Activated CD8-positive, alpha-beta memory T cell treated with anti-CD3 and anti-CD28 coated beads, Interleukin-2, amount 10 ng/mL, durations not matched to agents 7 days and 5 days (primary cell): ENCODE results near the gene MRRF. TPM values are rescaled to one million over a fixed set of nuclear protein-coding genes. Genes with fewer than 3 reads are reported as not detected.

Experiments
- ATAC-seq: fragments of 150-1000 bp; cut with Tn5 transposase; one replicate; pipeline ENCODE4 v1.10.0; 2021; ENCODE audit warnings: moderate library complexity
- CTCF ChIA-PET: fragments of 350-600 bp; sonication (Branson Sonifier 250); formaldehyde crosslinking; loops from one replicate; lab custom pipeline; 2021; ENCODE audit warnings: antibody characterized with exemption; lab: Charles Lee
- DNase-seq: peaks from one replicate; pipeline ENCODE4 v3.0.0-alpha.2; 2020
- H3K27ac Mint-ChIP-seq: one replicate; pipeline ENCODE4 v1.8.0; 2021; ENCODE audit warnings: mild to moderate bottlenecking, mixed read lengths
- H3K27me3 Mint-ChIP-seq: one replicate; pipeline ENCODE4 v1.8.0; 2021; ENCODE audit warnings: mixed read lengths
- H3K36me3 Mint-ChIP-seq: one replicate; pipeline ENCODE4 v1.8.0; 2021; ENCODE audit warnings: mild to moderate bottlenecking, mixed read lengths
- H3K4me1 Mint-ChIP-seq: one replicate; pipeline ENCODE4 v1.8.0; 2021; ENCODE audit warnings: mixed read lengths
- H3K4me3 Mint-ChIP-seq: one replicate; pipeline ENCODE4 v1.8.0; 2021; ENCODE audit warnings: mild to moderate bottlenecking, moderate library complexity, mixed read lengths
- H3K9me3 Mint-ChIP-seq: one replicate; pipeline ENCODE4 v1.8.0; 2022; ENCODE audit warnings: low read depth, mixed read lengths
- total RNA-seq, 2 experiments: library from RNA; stranded (reverse); gene quantifications; one replicate each; pipeline ENCODE4 v1.2.3, GENCODE V29; 2021

Gene MRRF, protein sequence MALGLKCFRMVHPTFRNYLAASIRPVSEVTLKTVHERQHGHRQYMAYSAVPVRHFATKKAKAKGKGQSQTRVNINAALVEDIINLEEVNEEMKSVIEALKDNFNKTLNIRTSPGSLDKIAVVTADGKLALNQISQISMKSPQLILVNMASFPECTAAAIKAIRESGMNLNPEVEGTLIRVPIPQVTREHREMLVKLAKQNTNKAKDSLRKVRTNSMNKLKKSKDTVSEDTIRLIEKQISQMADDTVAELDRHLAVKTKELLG
- total RNA-seq: 10 to 100 TPM; 27.9 to 39.5 TPM

DNA sequence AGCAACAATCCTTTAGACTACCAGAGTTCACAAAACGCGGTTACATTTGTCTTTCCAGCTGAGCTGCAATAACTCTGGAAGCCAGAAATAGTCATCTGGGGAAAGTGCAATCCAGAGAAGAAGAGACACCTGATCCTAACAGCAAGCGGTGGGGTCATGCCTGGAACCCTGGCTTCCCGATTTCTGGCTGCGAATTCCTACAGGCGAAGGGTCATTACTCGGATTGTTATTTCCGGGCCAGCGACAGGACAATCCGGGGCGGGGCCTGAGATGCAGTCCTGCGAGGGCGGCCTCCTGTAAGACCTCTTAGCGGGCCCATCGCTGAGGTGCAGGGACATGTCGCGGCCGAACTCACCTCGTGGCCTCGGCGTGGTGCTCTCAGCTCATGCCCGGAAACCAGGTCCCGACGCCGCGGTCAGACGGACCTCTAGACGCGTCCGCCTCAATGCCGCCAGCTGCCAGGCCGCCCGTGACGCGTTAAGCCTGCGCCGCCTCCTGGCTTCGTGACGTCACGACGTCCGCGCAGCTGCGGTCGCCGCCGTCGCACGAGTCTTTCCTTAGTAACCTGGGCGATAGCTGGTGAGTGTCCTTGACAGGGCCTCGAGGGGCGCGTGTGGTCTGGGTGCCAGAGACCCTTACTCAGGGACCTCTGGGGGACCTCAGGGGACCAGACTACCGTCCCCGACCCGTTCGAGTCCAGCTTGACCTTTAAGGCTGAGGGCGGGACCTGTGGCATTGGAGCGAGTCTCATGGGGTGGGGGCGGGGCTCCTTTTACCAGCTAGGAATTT, at the start of gene MRRF, which contains the start of gene RBM18:
TSS of gene MRRF (plus strand) at position 523 of the 789 bp plus-strand sequence. CDS start 6,010 bp downstream, outside the sequence.
TSS of gene RBM18 (minus strand) at position 481 of the 789 bp plus-strand sequence. CDS start 3,348 bp downstream, outside the sequence.
- Mint-ChIP-seq H3K4me3 (peak within 1 kb of the TSS; percentile 98), H3K9me3 (no peaks in the 10 kb centered on the region), H3K27me3 (no peaks in the 10 kb centered on the region), H3K36me3 (peaks cover 14% of the 10 kb centered on the region), H3K27ac (peak within 1 kb of the TSS; percentile 100), H3K4me1 (peaks cover 47% of the 10 kb centered on the region)
- CTCF ChIA-PET: interaction anchor here (1.1 to 3.4 kb wide), 8 partner anchors 18 to 570 kb away, joined by 3 to 17 read pairs (median 5); partner anchors contain the start of genes MORN5 and NDUFA8
- DNase-seq (peak; percentile 94), ATAC-seq (peak; percentile 86)

DNA sequence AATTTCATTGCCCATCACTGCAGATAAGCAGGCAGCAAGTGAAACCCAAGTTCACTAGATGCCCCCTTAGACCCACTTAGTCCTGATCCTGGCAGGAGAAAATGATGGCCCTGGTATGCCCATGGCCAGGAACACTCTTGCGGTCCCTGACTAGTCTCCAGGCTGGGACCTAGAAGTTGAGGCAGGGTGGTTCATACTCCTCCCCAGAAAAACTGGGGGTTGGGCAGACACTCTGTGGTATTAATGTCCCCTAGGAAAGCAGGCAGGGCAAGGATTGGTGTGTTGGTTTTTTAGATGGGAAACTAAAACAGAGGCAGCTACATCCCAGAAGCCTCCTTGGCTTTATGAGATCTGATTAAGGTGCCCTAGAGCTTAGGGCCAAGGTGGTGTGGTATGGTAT, 49.0 kb upstream of the MRRF start:
- H3K4me1 Mint-ChIP-seq: peaks cover 21% of the 10 kb centered on the region
- H3K27ac Mint-ChIP-seq: no peak overlapping the region
- H3K4me3 Mint-ChIP-seq: no peak overlapping the region
- no peaks in the 10 kb centered on the region for H3K9me3 Mint-ChIP-seq
- CTCF ChIA-PET: interaction anchor here (0.6 kb wide), 1 partner anchor 56 kb away, joined by 3 read pairs; the partner anchor contains the start of genes MORN5 and NDUFA8
- no peaks in the 10 kb centered on the region for H3K36me3 Mint-ChIP-seq
- no peak for ATAC-seq
- peaks cover 90% of the 10 kb centered on the region for H3K27me3 Mint-ChIP-seq
- DNase-seq: no peak

DNA sequence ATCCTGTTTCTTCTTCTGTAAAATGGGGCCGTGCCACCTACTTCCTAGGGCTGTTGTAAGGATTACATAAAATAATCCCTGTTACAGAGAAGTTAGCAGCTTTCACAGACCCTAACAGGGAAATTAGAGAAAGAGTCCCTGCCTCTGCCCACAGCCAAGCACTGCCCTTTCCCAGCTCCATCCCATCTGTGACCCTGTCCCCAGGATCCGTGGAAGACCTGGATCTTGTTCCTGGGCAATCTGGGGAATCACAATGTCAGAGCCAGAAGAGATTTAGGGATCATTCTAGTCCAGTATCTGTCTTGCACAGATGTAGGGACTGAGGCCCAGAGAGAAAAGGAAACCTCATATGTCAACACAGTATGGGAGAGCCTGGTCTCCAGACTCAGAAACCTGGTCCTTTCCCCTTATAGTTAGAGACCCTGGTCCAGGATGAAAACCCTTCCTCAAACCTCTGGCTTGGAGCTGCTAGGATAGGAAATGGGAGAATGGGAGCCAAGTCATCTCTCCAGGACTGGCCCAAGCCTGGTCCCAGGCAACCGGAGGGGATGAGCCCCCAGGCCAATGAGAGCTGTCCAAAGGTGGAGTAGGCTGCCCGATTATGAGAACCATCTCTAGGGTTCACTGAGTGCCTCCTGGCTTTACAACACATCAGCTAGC, 48.4 kb upstream of the MRRF start:
- no peak overlapping the region for H3K27ac Mint-ChIP-seq

DNA sequence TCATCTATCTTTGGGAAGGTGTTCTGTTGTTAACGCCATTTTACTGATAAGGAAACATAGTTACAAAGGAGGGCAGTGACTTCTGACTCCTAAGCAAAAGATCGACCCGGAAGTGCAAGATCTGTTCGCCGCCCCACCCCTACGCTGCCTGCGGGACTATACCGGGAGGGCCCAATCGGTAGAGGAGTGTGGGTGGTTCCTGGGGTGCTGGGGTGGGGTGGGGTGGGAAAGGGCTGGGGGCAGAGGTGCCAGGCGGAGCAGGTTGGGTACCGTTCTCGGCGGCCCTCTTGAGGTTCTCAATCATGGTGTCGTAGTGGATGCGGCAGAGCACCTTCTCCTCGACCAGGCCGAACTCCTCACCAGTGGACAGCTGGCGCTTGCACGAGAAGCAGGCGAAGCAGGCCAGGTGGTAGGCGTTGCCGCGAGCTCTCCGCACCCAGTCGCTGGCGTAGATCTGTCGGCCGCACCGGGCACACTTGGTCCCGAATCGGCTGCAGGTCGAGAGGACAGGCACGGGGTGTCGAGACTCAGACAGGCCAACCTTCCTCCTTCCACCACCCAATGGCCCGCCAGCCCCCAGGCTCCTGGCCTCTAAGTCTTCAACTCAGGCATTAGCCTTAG, 47.8 kb upstream of the MRRF start:
- H3K9me3 Mint-ChIP-seq: no peaks in the 10 kb centered on the region
- DNase-seq: no peak
- no peak overlapping the region for H3K4me3 Mint-ChIP-seq
- H3K27ac Mint-ChIP-seq: no peak overlapping the region
- CTCF ChIA-PET: interaction anchor here (1.8 kb wide), 1 partner anchor 118 kb away, joined by 5 read pairs; no protein-coding TSS in a partner anchor
- ATAC-seq: no peak
- H3K36me3 Mint-ChIP-seq: no peaks in the 10 kb centered on the region
- peaks cover 90% of the 10 kb centered on the region for H3K27me3 Mint-ChIP-seq
- H3K4me1 Mint-ChIP-seq: peaks cover 21% of the 10 kb centered on the region

More for the DNA sequence above, 48.4 kb upstream of the MRRF start:
- H3K9me3 Mint-ChIP-seq: no peaks in the 10 kb centered on the region
- H3K36me3 Mint-ChIP-seq: no peaks in the 10 kb centered on the region
- H3K4me3 Mint-ChIP-seq: no peak overlapping the region
- DNase-seq (no peak), ATAC-seq (no peak)
- H3K4me1 Mint-ChIP-seq: peaks cover 21% of the 10 kb centered on the region
- peaks cover 90% of the 10 kb centered on the region for H3K27me3 Mint-ChIP-seq
- CTCF ChIA-PET: no interaction called here

DNA sequence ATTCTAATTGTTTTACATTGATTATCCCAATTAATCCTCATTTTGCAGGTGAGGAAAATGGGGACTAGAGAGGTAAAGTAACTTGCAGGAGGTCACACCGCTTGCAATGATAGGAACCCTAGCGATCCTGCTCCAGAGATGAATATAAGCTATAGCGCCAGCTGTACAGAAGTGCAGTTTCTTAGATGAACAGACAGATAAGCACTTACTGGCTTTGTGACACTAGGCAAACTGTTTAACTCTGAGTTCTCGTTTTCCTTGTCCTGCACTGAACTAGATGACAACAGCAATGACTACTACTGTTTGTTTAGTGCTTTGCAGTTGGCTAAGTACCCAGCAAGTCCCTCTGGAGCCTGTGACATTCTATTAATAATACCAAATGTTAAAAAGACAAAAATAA, 47.0 kb upstream of the MRRF start:
- Mint-ChIP-seq H3K4me1 (peaks cover 21% of the 10 kb centered on the region), H3K36me3 (no peaks in the 10 kb centered on the region), H3K27ac (no peak overlapping the region), H3K9me3 (no peaks in the 10 kb centered on the region), H3K4me3 (no peak overlapping the region), H3K27me3 (peaks cover 90% of the 10 kb centered on the region)
- ATAC-seq: no peak
- DNase-seq: no peak
- CTCF ChIA-PET: interaction anchor here (1.8 kb wide), 1 partner anchor 119 kb away, joined by 5 read pairs; no protein-coding TSS in a partner anchor

DNA sequence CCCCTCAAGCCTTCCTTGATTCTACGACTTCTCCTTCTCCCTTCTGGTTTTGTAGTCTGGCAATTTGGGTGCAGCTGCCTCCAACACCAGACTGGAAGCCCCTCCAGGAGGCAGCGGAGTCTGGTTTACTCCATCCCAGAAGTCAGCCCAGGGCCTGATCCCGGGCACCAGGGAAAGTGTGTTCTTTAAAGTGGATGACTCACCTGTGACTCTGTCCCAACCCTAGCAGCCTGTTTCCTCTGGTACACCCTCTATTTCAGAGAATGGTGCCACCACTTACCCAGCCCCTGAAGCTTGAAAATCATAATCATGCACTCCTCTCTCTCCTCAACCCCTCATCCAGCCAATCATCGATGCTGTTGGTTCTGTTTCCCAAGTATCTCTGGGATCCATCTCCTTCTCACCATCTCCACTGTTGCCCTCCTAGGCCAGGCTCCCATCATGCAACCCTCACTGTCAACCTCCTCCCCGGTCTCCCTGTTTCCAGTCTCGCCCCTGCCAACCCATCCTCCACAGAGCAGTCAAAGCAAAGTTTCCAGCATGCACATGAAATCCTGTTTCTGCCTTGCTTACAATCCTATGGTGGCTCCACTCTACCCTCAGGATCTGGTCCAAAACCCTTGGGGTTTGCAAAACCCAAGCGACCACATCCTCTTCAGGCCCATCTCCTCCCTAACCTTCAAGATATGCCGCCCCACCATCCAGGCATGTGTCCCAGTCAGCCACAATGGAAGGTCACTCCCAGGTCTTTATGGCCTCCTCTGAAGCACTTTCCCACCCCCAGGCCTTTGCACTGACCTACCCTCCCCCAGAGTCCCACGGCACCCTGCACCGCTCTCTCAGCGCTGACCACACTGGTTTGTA, 46.4 kb upstream of the MRRF start:
- H3K4me3 Mint-ChIP-seq: peak overlapping the region; percentile 36
- peaks cover 21% of the 10 kb centered on the region for H3K4me1 Mint-ChIP-seq
- peaks cover 90% of the 10 kb centered on the region for H3K27me3 Mint-ChIP-seq
- H3K27ac Mint-ChIP-seq: no peak overlapping the region
- DNase-seq (peak; percentile 46), ATAC-seq (no peak)
- CTCF ChIA-PET: interaction anchor here (1.8 kb wide), 1 partner anchor 119 kb away, joined by 5 read pairs; no protein-coding TSS in a partner anchor
- no peaks in the 10 kb centered on the region for H3K9me3 Mint-ChIP-seq
- H3K36me3 Mint-ChIP-seq: no peaks in the 10 kb centered on the region

DNA sequence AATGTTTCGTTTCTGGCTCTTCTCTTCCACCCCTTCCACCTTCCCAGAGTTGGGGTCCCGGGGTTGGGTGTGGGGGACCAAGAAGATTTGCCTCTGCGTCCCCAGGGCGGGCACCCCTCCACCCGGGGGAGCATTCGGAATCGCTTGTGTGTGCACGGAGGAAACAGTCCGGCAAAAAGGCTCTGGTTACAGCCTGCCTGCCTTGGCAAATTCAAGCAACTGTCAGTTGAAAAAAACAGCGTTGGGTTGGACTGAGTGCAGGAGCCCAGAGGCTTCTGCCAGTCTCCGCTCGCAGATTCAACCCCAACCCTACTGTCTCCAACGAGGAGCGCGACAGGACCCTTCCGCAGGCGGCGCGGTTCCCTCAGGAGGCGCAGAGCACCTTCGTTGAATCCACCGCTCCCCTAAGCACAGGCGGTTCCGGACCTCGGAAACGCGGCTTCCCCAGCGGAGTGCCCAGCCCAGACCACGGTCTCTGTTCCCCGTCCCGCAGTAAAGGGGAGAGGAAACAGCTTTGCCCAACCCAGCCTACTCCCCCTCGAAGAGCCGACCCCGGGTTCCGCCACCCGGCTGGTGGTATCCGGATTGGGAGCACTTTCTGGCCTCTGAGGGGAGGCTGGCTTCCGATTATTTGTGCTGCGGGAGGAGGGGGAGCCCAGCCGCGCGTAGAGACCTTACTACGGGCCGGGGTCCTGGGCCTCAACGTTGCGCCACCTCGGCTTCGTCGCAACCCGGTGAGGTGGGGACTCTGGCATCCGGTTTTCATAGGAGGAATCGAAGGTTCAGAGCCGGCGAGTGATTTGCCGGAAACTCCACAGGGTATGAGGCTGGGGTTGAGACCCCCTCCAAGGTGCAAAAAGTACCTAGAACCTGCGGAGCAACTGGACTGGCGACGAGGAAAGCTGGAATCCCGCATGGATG, 45.5 kb upstream of the MRRF start:
- DNase-seq: no peak
- Mint-ChIP-seq H3K27ac (no peak overlapping the region), H3K4me1 (peaks cover 21% of the 10 kb centered on the region), H3K27me3 (peaks cover 93% of the 10 kb centered on the region), H3K9me3 (no peaks in the 10 kb centered on the region), H3K4me3 (peak overlapping the region; percentile 36), H3K36me3 (no peaks in the 10 kb centered on the region)
- ATAC-seq: peak; percentile 30
- CTCF ChIA-PET: no interaction called here

DNA sequence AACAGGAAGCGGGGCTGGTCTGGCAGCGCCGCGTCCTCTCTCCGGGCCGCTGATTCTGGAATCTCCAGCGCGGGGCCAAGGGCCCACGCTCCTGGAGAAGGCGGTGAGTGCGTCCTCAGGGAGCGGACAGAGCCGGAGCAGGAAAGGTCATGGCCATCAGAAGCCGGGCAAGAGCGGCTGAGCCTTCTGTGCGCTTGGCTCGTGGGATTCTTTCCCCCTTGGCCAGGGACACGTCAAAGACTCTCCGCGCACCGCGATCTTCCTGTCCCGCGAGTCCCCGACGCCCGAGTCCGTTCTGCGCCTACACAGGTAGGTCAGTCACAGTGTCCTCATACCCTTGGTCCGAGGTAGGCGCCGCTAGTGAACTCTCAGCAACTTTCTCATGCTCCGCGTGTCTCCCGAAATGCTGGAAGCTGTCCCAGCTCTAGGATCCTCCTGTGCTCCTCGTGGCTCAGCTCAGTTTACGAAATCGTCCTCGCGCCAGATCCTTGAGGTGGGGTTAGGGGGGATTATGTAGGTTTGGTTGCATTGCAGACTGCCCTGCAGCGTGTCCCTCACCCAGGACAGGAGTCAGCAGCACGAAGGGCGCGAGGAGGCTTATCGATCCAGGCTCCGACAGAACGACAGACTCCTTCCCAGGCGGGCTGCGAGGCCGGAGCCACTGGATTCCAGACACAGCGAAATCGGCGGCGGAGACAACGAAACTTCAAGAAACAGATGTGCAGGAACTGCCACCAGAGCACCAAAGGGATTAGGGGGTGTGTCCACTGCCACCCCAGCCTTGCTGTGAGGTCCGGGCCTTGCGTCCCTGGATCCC, 44.6 kb upstream of the MRRF start:
- no peak overlapping the region for H3K27ac Mint-ChIP-seq

DNA sequence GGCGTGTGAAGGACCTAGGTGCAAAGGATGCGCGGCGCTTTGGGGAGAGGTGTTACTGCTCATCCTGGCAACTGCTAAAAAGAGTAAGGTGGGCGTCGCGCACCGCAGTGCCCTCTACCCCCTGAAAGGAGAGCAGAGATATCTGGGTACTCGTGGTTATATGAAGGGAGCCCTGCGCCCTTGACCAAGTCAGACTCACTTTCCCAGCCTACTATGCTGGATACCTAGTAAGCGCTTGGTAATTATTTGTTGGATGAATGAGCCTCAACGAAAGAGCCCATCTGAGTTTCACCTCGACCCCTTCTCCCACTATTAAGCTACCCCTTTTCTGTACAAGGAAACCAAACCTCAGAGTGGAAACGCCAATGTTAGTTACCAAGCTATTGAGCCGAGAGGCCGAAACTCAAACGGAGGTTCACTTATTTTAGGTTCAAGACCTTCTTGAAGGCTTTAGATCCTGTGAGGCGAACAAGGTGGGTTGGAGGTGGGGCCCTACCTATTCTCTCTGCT, 44.0 kb upstream of the MRRF start:
- no peak for ATAC-seq

More for the DNA sequence above, 44.6 kb upstream of the MRRF start:
- no peak for DNase-seq
- peaks cover 90% of the 10 kb centered on the region for H3K27me3 Mint-ChIP-seq
- no peak overlapping the region for H3K4me3 Mint-ChIP-seq
- H3K36me3 Mint-ChIP-seq: no peaks in the 10 kb centered on the region
- H3K4me1 Mint-ChIP-seq: peaks cover 19% of the 10 kb centered on the region
- ATAC-seq: no peak
- CTCF ChIA-PET: no interaction called here
- H3K9me3 Mint-ChIP-seq: no peaks in the 10 kb centered on the region

DNA sequence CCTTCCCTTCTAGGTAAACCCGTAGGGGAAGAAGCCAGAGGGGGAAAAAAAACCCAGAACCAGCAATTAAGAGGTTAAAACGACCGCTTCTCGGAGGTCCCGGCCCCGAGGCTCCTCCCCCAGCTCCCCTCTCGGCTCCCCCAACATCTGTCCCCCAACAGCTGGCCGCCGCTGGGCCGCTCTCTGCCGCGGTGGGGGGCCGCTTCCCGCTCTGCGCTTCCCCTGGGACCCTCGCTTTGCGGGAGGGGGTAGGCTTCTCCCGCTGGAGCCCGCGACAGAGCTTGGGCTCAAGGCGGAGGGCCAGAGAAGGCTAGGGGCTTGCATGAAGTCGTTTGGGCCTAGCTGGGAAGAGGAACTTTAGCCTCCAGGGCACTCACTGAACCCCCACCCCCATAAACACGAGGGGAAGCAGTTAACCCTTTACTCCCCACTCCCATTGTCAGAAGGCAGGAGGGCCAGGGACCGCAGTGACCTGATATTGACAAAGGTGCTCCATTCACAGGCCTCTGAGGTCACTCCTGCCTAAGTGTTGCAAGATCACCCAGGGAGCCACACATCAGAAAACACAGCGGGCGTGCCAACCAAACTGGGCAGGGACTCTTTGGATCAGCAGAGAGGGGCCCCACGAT, 43.4 kb upstream of the MRRF start:
- CTCF ChIA-PET: no interaction called here
- DNase-seq: no peak
- Mint-ChIP-seq H3K27ac (no peak overlapping the region), H3K27me3 (peaks cover 89% of the 10 kb centered on the region), H3K4me3 (no peak overlapping the region), H3K36me3 (no peaks in the 10 kb centered on the region), H3K9me3 (no peaks in the 10 kb centered on the region), H3K4me1 (peaks cover 20% of the 10 kb centered on the region)
- no peak for ATAC-seq

More for the DNA sequence above, 44.0 kb upstream of the MRRF start:
- peaks cover 90% of the 10 kb centered on the region for H3K27me3 Mint-ChIP-seq
- no peak overlapping the region for H3K4me3 Mint-ChIP-seq
- DNase-seq: no peak
- CTCF ChIA-PET: no interaction called here
- H3K4me1 Mint-ChIP-seq: peaks cover 19% of the 10 kb centered on the region
- H3K27ac Mint-ChIP-seq: no peak overlapping the region
- no peaks in the 10 kb centered on the region for H3K36me3 Mint-ChIP-seq
- no peaks in the 10 kb centered on the region for H3K9me3 Mint-ChIP-seq
